ENCODE data around the gene P2RX7. TPM values are rescaled to one million over a fixed set of nuclear protein-coding genes. Genes with fewer than 3 reads are reported as not detected.

Gene P2RX7
- total RNA-seq, 1 donor from 2014 or later, result 0.29 TPM

DNA sequence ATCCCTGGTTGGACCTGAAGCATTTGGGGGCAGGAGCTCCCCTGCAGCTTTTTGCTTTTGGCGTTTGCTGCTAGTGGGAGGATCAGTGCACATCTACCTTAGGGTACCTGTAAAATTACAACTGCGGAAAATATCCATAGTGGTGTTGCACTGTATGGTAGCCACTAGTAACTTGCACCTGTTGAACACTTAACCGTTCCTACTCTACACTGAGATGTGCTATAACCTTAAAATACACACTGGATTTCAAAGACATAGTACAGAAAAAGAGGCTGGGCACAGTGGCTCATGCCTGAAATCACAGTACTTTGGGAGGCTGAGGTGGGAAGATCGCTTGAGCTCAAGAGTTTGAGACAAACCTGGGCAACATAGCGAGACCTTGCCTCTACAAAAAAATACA, 80.2 kb downstream of the P2RX7 start:
- TF ChIP-seq, protein P1, sequence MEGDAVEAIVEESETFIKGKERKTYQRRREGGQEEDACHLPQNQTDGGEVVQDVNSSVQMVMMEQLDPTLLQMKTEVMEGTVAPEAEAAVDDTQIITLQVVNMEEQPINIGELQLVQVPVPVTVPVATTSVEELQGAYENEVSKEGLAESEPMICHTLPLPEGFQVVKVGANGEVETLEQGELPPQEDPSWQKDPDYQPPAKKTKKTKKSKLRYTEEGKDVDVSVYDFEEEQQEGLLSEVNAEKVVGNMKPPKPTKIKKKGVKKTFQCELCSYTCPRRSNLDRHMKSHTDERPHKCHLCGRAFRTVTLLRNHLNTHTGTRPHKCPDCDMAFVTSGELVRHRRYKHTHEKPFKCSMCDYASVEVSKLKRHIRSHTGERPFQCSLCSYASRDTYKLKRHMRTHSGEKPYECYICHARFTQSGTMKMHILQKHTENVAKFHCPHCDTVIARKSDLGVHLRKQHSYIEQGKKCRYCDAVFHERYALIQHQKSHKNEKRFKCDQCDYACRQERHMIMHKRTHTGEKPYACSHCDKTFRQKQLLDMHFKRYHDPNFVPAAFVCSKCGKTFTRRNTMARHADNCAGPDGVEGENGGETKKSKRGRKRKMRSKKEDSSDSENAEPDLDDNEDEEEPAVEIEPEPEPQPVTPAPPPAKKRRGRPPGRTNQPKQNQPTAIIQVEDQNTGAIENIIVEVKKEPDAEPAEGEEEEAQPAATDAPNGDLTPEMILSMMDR (IDR thresholded peaks at IDR 0.05; ENCODE audit: insufficient read depth, low read length, poor library complexity, severe bottlenecking), result no peak
- Histone ChIP-seq H3K27me3 (ENCODE audit: control insufficient read depth, insufficient read depth, low read length) (no peaks in the 10 kb centered on the region), H3K36me3 (ENCODE audit: control insufficient read depth, insufficient read depth, low read length) (no peaks in the 10 kb centered on the region), H3K4me3 (ENCODE audit: low read depth, low read length) (no peak overlapping the region)
- no peak for DNase-seq (ENCODE audit: low read depth)

DNA sequence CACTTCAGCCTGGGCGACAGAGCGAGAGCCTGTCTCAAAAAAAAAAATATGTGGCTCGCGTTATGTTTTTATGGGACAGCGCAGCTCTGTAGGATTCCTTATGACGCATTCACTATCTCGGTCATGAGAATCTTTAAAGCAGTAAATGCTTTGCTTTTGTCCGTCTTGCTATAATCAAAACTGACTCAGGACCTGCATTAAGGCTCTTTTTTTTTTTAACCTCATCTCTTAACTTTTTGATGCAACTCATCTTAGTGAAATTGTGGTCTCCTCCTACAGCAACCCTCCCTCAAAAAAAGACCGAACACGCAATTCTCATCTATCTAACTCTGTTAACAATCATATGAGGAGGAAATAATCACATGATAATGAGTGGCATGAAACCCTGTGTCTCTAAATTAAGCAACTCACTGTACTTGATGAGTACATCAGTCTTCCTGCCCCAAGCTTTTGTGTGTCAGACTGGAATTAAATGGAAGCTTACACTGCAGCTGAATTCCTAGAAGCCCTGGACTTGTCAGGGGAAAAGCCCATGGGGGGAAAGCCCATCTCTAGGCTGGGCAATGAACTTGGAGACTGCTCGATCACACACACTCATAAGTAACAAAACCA, 81.6 kb downstream of the P2RX7 start:
- Histone ChIP-seq H3K27me3 (ENCODE audit: control insufficient read depth, insufficient read depth, low read length) (no peaks in the 10 kb centered on the region), H3K4me3 (ENCODE audit: low read depth, low read length) (no peak overlapping the region), H3K36me3 (ENCODE audit: control insufficient read depth, insufficient read depth, low read length) (no peaks in the 10 kb centered on the region)
- DNase-seq (ENCODE audit: low read depth), result no peak
- TF ChIP-seq, protein P1 (IDR thresholded peaks at IDR 0.05; ENCODE audit: insufficient read depth, low read length, poor library complexity, severe bottlenecking), result no peak

DNA sequence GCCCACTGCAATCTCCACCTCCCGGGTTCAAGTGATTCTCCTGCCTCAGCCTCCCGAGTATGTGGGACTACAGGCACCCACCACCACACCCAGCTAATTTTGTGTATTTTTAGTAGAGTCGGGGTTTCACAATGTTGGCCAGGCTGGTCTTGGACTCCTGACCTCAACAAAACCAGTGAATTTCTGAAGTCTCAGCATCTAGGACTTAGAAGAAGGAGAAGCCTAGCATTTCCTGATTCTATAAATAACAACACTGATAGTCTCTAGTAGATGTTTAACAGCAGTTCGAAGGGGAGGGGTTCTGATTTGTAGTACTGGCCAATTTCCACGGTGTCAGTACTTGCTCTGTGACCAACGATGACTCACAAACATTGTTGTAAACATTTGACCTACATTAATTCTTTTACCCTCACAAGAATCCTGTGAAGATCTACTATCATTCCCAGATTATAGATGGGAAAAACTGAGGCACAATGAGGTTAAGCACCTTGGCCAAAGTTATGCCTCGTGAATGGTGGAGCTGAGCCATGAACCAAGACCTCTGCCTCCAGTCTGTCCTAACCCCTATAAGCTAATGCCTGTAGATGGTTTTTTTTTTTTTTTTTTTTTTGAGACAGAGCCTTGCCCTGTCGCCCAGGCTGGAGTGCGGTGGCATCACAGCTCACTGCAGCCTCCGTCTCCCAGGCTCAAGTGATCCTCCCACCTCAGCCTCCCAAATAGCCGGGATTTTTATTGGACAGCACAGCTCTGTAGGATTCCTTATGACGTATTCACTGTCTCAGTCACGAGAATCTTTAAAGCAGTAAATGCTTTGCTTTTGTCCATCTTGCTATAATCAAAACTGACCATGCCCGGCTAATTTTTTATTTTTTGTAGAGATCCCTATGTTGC, 82.4 kb downstream of the P2RX7 start:
- Histone ChIP-seq H3K36me3 (ENCODE audit: control insufficient read depth, insufficient read depth, low read length) (no peaks in the 10 kb centered on the region), H3K27me3 (ENCODE audit: control insufficient read depth, insufficient read depth, low read length) (no peaks in the 10 kb centered on the region), H3K4me3 (ENCODE audit: low read depth, low read length) (no peak overlapping the region)
- TF ChIP-seq, protein P1 (IDR thresholded peaks at IDR 0.05; ENCODE audit: insufficient read depth, low read length, poor library complexity, severe bottlenecking), result no peak
- DNase-seq (ENCODE audit: low read depth), result peak; percentile 90

DNA sequence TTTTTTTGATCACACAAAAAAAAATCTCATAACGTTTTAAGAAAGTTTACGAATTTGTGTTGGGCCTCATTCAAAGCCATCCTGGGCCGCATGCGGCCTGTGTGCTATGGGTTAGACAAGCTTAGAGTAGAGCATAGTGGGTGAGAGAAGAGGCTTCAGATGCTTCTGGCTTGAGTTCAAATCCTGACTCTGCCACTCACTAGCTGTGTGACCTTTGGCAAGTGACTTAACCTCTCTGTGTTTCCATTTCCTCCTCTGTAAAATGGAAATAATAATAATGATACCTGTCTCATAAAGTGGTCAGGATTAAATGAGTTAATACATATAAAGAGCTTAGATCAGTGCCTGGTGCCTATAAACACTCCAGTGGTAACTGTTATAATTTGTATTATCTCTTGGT, 83.4 kb downstream of the P2RX7 start:
- TF ChIP-seq, protein P1 (IDR thresholded peaks at IDR 0.05; ENCODE audit: insufficient read depth, low read length, poor library complexity, severe bottlenecking), result no peak
- no peak for DNase-seq (ENCODE audit: low read depth)
- H3K4me3 ChIP-seq (ENCODE audit: low read depth, low read length), result no peak overlapping the region
- H3K36me3 ChIP-seq (ENCODE audit: control insufficient read depth, insufficient read depth, low read length), result no peaks in the 10 kb centered on the region
- no peaks in the 10 kb centered on the region for H3K27me3 ChIP-seq (ENCODE audit: control insufficient read depth, insufficient read depth, low read length)

DNA sequence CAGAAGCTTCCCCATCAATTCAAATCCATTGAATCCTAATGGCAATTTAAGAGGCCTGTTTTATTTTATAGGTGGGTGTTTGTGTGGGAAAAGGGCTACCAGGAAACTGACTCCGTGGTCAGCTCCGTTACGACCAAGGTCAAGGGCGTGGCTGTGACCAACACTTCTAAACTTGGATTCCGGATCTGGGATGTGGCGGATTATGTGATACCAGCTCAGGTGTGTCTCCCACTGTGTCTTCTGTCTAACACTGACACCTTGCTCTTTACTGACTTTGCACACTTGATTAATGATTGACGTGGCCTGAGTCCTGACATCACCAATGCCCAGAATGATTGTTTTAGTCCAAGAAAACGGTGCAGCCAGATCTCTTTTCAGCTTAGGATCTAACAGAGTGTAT, 84.4 kb downstream of the P2RX7 start:
- no peak overlapping the region for H3K4me3 ChIP-seq (ENCODE audit: low read depth, low read length)
- DNase-seq (ENCODE audit: low read depth), result no peak
- H3K36me3 ChIP-seq (ENCODE audit: control insufficient read depth, insufficient read depth, low read length), result no peaks in the 10 kb centered on the region
- no peaks in the 10 kb centered on the region for H3K27me3 ChIP-seq (ENCODE audit: control insufficient read depth, insufficient read depth, low read length)
- TF ChIP-seq, protein P1 (IDR thresholded peaks at IDR 0.05; ENCODE audit: insufficient read depth, low read length, poor library complexity, severe bottlenecking), result no peak
